ENCODE measurements around the gene TMX3. TPM values are rescaled to one million over a fixed set of nuclear protein-coding genes. Genes with fewer than 3 reads are reported as not detected.

Gene TMX3
- total RNA-seq, 1 donor, result 61.9 TPM

- H3K4me1 ChIP-seq (ENCODE audit: insufficient read depth, low read length), result peaks cover 4% of the 10 kb centered on the region
- H3K9me3 ChIP-seq (ENCODE audit: low read depth, low read length), result no peaks in the 10 kb centered on the region
- H3K4me3 ChIP-seq (ENCODE audit: low read length), result no peak overlapping the region
- H3K27me3 ChIP-seq (ENCODE audit: insufficient read depth, low read length), result no peaks in the 10 kb centered on the region
These were observed 35.4 kb downstream of the TMX3 start for GRCh38 chr18:68679528-68679927.

- Histone ChIP-seq H3K9me3 (ENCODE audit: low read depth, low read length) (no peaks in the 10 kb centered on the region), H3K4me1 (ENCODE audit: insufficient read depth, low read length) (peaks cover 4% of the 10 kb centered on the region), H3K4me3 (ENCODE audit: low read length) (no peak overlapping the region), H3K27me3 (ENCODE audit: insufficient read depth, low read length) (no peaks in the 10 kb centered on the region)
These were observed 38.0 kb downstream of the TMX3 start for GRCh38 chr18:68676913-68677312.

- Histone ChIP-seq H3K9me3 (ENCODE audit: low read depth, low read length) (no peaks in the 10 kb centered on the region), H3K27me3 (ENCODE audit: insufficient read depth, low read length) (no peaks in the 10 kb centered on the region), H3K4me1 (ENCODE audit: insufficient read depth, low read length) (no peaks in the 10 kb centered on the region), H3K4me3 (ENCODE audit: low read length) (no peak overlapping the region)
These were observed 47.8 kb downstream of the TMX3 start for GRCh38 chr18:68667121-68667520.

GRCh38 chr18:68666381-68666780 is 48.5 kb downstream of the TMX3 start:
- Histone ChIP-seq H3K4me3 (ENCODE audit: low read length) (no peak overlapping the region), H3K4me1 (ENCODE audit: insufficient read depth, low read length) (no peaks in the 10 kb centered on the region), H3K27me3 (ENCODE audit: insufficient read depth, low read length) (no peaks in the 10 kb centered on the region), H3K9me3 (ENCODE audit: low read depth, low read length) (no peaks in the 10 kb centered on the region)

GRCh38 chr18:68665628-68666027 is 49.3 kb downstream of the TMX3 start:
- Histone ChIP-seq H3K27me3 (ENCODE audit: insufficient read depth, low read length) (no peaks in the 10 kb centered on the region), H3K9me3 (ENCODE audit: low read depth, low read length) (no peaks in the 10 kb centered on the region), H3K4me1 (ENCODE audit: insufficient read depth, low read length) (no peaks in the 10 kb centered on the region), H3K4me3 (ENCODE audit: low read length) (no peak overlapping the region)

GRCh38 chr18:68662754-68663153 is 52.2 kb downstream of the TMX3 start:
- H3K4me1 ChIP-seq (ENCODE audit: insufficient read depth, low read length), result no peaks in the 10 kb centered on the region
- H3K9me3 ChIP-seq (ENCODE audit: low read depth, low read length), result no peaks in the 10 kb centered on the region

GRCh38 chr18:68660354-68661183 is 54.3 kb downstream of the TMX3 start:
- Histone ChIP-seq H3K4me3 (ENCODE audit: low read length) (no peak overlapping the region), H3K4me1 (ENCODE audit: insufficient read depth, low read length) (no peaks in the 10 kb centered on the region), H3K27me3 (ENCODE audit: insufficient read depth, low read length) (no peaks in the 10 kb centered on the region), H3K9me3 (ENCODE audit: low read depth, low read length) (no peaks in the 10 kb centered on the region)

More at GRCh38 chr18:68662754-68663153, 52.2 kb downstream of the TMX3 start:
- no peaks in the 10 kb centered on the region for H3K27me3 ChIP-seq (ENCODE audit: insufficient read depth, low read length)
- H3K4me3 ChIP-seq (ENCODE audit: low read length), result no peak overlapping the region

GRCh38 chr18:68648191-68648590 is 66.7 kb downstream of the TMX3 start:
- Histone ChIP-seq H3K4me3 (ENCODE audit: low read length) (no peak overlapping the region), H3K9me3 (ENCODE audit: low read depth, low read length) (no peaks in the 10 kb centered on the region)

GRCh38 chr18:68642003-68642402 is 72.9 kb downstream of the TMX3 start:
- no peaks in the 10 kb centered on the region for H3K9me3 ChIP-seq (ENCODE audit: low read depth, low read length)
- peaks cover 3% of the 10 kb centered on the region for H3K27me3 ChIP-seq (ENCODE audit: insufficient read depth, low read length)
- no peaks in the 10 kb centered on the region for H3K4me1 ChIP-seq (ENCODE audit: insufficient read depth, low read length)
- H3K4me3 ChIP-seq (ENCODE audit: low read length), result no peak overlapping the region

More at GRCh38 chr18:68648191-68648590, 66.7 kb downstream of the TMX3 start:
- Histone ChIP-seq H3K4me1 (ENCODE audit: insufficient read depth, low read length) (no peaks in the 10 kb centered on the region), H3K27me3 (ENCODE audit: insufficient read depth, low read length) (no peaks in the 10 kb centered on the region)

- Histone ChIP-seq H3K9me3 (ENCODE audit: low read depth, low read length) (no peaks in the 10 kb centered on the region), H3K4me3 (ENCODE audit: low read length) (no peak overlapping the region), H3K27me3 (ENCODE audit: insufficient read depth, low read length) (peaks cover 3% of the 10 kb centered on the region), H3K4me1 (ENCODE audit: insufficient read depth, low read length) (no peaks in the 10 kb centered on the region)
These were observed 74.0 kb downstream of the TMX3 start for GRCh38 chr18:68640861-68641260.

- Histone ChIP-seq H3K4me1 (ENCODE audit: insufficient read depth, low read length) (no peaks in the 10 kb centered on the region), H3K4me3 (ENCODE audit: low read length) (no peak overlapping the region), H3K27me3 (ENCODE audit: insufficient read depth, low read length) (peaks cover 5% of the 10 kb centered on the region), H3K9me3 (ENCODE audit: low read depth, low read length) (no peaks in the 10 kb centered on the region)
These were observed 76.3 kb downstream of the TMX3 start for GRCh38 chr18:68638613-68639012.

- no peak overlapping the region for H3K4me3 ChIP-seq (ENCODE audit: low read length)
- H3K4me1 ChIP-seq (ENCODE audit: insufficient read depth, low read length), result no peaks in the 10 kb centered on the region
- H3K27me3 ChIP-seq (ENCODE audit: insufficient read depth, low read length), result no peaks in the 10 kb centered on the region
- H3K9me3 ChIP-seq (ENCODE audit: low read depth, low read length), result no peaks in the 10 kb centered on the region
These were observed 87.1 kb downstream of the TMX3 start for GRCh38 chr18:68627812-68628211.

Other genes with a start within 250 kb of the TMX3 start
- 4.1 TPM for gene CCDC102B, start 83.0 kb upstream of the TMX3 start, total RNA-seq

Data from mononuclear cell (primary cell).